HG03571 (cell line): ENCODE data around the gene TMEM186.
"Not testable (repeated sequence)": the region's sequence is repeated elsewhere in the genome, so short reads cannot be mapped to it uniquely, and the experiment has no call there.

ENCODE experiments used
- ATAC-seq: cut with Tn5 transposase; IDR thresholded peaks from one replicate; pipeline ENCODE4 v1.9.1; 2021; ENCODE audit not compliant: unreplicated experiment

TMEM186 gene, protein sequence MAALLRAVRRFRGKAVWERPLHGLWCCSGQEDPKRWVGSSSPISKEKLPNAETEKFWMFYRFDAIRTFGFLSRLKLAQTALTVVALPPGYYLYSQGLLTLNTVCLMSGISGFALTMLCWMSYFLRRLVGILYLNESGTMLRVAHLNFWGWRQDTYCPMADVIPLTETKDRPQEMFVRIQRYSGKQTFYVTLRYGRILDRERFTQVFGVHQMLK

DNA sequence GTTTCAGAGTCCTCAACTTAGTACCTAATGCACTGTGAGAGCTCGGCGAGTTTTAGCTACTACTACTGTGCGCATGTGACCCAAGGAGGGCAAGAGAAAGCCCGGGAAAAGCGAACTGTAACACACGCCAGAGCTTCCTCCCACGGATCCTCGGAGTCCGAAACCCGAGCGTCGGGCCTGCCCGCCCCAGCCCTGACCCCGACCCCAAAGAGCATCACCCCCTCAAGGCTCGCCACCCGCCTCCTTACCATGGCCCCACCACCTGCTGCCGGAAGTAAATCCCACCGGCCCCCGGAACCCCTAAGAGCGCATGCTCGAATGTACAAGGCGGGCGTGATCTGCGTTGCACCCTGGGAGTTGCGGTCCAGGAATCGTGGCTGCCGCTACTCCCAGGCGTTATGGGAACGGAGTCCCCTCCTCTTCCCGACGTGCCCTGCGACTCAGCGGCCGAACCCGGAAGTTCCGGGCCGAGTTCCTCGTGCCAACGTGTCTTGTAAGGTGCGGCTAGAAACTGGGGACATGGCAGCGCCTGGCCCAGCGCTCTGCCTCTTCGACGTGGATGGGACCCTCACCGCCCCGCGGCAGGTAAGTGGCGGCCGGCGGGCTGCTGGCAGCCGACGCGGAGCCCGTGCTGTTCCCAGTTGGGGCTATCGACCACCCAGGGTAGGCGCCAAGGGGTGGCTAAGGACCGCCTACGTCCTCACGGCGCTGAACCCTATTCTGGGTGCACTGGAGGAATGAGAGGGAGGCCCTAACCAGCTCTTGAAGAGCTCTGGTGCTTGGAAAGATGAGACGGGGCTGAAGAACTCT is at the start of gene TMEM186, which contains the start of gene PMM2:
Gene TMEM186 (minus strand): TSS at position 276 of the 810 bp plus-strand sequence. CDS start 25 bp downstream, at position 251.
Gene PMM2 (plus strand): TSS at position 476 of the 810 bp plus-strand sequence. CDS start 44 bp downstream, at position 520.
- ATAC-seq: peak; percentile 90

DNA sequence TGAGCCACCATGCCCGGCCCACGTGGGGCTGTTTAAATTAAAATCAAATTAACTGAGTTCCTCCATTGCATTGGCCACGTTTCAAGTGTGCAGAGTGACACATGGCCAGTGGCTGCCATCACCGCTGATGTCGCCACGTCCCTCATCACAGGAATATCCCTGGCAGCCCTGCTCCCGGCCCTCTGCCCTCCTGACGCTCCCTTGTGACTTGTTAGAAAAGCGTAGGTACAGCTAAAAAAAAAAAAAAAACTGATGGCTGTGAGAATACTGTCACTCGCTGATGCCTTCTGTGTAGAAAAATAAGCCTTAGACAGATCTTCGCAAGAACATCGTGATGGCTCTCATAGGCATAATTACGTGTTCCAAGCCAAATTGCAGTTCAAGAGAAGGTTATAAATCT is 49.7 kb upstream of the TMEM186 start:
- no peak for ATAC-seq

DNA sequence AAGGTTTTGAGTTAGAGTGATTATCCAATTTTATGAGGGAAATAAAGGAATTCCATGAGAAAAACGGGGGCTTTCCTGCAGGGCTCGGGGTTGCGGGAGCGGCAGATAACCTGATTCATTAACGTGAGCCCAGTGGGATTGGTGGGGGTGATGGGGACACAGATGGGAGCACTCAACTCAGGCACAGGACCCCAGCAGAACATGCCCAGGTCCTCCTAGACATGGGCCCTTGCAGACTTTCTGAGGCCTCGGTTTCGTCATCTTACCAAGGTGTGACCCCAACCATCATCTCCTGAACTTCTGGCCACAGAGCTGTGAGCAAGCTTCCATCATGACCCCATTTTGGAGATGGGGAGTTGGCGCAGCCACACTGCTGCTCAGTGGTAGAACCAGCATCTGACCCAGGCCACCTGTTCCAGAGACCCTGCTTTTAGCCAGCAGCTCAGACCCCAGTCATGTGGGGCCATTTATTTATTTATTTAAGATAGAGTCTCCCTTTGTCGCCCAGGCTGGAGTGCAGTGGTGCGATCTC is 49.0 kb upstream of the TMEM186 start:
- ATAC-seq: no peak

DNA sequence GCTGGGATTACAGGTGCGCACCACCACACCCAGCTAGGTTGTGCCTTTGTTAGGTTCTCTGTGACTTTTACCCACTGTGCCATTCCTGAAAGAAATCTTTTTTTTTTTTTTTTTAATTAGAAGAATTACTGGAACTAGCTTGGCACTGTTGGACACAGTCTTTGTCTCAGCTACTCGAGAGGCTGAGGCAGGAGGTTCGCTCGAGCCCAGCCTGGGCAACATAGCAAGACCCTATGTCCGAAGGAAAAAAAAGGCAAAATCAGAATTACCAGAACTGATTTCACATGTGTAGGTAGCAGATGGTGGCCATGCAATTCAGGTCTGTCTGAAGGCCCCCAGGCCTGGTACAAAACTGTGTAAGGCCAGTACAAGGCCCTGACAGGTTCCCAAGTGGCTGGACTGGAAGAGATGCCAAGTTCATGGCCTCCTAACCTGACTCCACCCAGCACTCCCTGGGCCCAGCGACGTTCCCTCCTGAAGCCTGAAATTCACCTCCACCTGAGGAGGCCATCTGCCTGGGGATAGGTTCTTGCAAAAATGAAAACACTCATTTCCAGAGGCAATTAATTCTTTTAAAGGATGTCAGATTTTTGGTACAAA is 48.4 kb upstream of the TMEM186 start:
- no peak for ATAC-seq

DNA sequence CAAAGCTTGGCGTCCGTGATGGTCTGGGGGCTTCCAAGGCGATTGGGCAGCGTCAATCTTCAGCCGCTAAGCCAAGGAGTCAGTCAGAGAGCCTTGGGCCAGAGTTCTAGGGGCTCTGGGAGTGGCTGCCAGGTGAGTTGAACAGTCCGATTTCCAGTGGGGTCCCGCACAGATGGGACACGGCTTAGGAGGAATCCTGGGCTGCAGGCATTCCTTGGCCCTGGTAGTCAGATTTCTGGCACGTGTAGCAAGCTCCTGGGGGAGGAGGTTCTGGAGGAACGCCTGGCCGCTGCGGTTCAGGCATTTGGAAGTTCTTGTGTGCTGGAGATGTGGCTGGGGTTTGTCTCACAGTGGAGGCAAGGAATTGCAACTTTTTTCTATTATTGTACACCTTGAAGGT is 45.9 kb upstream of the TMEM186 start:
- ATAC-seq: not testable (repeated sequence)

DNA sequence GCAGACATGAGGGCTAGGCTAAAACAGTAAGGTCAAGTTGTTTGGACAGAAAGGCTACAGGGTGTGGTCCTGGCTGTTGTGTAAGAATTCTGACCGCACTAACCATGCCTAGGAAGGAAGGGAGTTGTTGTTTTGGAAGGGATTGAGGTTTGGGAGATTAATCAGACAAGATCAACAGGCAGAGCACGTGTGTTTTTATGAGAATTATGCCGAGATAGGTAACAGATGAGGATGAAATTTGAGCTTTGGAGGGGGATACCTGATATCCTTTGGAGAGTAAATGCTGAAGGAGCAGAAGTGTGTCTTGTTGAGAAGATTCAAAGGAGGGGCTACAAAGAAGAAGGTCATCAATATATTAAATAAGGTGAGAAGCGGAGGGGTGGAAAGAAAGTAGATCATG is 44.6 kb upstream of the TMEM186 start:
- ATAC-seq: not testable (repeated sequence)

DNA sequence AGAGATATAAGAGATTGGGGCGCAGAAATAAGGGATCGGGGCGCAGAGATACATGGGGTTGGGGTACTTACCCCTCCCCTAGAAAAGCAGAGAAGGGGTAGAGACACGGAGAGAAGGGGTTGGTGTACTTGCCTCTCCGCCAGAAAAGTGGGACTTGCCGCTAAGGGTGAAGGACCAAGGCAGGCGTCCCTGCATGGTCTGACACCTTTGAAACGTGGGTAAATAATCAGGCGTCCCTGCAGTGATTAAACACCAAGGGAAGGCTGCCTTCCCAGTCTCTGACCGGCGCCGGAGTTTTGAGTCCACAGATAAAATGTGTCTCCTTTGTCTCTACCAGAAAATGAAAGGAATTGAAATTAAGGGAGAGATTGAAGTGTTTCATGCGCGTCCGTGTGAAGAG is 40.2 kb upstream of the TMEM186 start:
- not testable (repeated sequence) for ATAC-seq

DNA sequence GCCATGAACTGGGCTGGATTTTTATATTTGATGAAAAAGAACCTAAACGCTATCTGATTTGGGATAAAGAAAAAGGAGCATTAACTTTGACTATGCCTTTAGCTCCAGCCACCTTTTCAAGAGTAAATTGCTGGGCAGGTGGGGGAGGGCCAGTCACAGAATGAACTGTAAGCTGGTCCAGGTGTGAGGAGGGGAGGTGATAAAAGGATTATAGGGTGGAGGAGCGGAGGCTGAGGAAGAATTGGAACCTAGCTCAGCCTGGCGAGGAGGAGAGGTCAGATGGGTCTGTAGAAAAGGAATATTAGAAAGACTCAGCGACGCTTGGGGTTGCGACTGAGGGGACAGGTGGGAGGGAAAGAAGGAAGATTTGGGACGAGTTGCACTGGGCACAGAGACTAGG is 39.4 kb upstream of the TMEM186 start:
- not testable (repeated sequence) for ATAC-seq

DNA sequence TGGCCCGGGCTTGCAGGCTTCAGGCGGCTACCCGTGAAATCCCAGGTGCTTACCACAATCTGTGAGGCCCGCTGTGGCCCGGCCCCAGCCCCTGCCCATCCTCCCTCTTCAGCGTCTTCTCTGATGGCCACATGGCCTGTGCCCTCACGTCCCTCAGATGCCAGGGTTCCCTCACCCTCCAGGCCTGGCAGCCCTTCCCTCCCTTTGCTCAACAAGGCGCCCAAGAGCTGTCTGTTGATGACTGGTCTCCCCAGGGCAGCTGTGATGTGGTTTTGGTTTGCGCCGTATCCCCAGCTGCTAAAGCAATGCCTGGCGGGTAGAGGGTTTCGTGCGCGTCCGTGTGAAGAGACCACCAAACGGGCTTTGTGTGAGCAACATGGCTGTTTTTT is 35.3 kb upstream of the TMEM186 start:
- no peak for ATAC-seq

DNA sequence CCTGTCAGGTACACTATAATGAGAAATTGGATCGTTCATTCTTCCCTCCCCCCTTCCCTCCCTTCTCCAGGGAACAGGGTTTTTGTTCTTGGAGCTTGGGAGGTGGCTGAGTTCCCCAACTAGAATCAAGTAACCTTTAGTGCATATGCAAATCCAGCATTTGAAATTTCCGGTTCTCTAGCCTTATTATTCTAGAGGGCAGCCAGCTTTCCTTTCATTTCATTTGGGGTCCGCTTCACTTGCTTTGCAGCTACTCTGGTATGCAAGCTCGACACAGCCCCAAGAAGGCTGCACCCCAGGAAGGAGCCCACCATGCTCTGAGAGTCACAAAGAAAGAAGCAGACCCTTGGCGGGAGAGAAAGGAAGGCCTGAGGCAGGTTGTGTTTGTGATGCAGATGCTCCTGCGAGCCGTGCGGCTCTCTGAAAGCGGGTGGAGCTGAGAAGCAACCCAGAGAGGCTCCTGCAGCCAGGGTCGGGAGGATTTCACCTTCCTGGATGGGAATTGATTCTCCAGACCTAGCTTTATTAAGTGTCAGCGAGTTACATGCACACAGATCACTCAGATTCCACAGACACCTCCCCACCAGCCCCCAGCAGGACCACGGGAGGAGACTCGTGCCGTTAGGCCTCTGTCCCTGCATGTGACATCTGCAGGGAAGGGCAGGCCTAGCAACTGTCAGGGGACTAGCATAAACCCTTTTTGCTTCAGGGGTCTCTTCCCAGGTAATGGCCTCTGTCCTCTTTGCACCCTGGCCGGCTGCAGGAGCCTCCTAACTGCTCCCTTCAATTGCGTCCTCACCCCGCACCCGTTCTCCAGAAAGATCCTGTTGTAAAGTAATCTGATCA is 34.7 kb upstream of the TMEM186 start:
- no peak for ATAC-seq

DNA sequence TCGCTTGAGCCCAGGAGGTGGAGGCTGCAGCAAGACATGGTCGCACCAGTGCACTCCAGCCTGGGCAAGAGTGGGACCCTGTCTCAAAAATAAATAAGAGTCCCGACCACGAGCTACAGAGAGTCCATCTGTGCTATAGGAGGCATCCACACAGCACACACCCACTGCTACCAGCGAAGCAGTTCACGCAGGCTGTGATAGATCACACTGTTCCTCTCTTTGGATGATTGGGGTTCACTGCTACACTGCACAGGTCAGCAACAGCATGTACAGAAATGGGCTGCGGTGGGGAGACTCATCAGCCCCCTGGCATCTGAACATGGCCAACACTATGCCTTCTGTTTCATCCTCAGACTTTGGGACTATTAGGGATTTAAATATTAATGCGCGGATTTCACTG is 34.0 kb upstream of the TMEM186 start:
- ATAC-seq: no peak

DNA sequence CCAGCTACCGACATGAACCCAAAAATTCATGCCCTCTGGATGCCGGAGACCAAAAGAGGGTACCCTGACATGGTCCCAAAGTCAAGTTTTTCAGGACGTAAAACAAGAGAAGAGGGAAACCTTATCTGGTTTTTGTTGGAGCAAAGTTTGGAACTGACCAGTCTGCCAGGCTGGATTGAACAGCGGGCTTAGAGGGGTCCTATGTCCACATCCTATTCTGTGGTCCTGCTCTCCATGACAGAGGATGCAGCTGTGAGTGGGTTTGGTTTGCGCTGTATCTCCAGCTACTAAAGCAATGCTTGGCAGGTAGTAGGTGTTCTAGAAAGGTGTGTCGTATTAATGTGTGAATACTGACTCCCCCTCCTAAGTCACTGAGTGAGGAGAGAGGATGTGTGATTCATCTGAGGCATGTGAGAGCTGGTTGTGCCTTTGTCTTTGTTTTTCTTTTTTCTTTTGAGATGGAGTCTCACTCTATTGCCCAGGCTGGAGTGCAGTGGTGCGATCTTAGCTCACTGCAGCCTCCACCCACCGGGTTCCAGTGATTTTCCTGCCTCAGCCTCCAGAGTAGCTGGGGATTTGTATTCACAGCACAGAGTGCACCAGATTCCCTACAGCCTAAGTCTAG is 31.2 kb upstream of the TMEM186 start:
- ATAC-seq: no peak

DNA sequence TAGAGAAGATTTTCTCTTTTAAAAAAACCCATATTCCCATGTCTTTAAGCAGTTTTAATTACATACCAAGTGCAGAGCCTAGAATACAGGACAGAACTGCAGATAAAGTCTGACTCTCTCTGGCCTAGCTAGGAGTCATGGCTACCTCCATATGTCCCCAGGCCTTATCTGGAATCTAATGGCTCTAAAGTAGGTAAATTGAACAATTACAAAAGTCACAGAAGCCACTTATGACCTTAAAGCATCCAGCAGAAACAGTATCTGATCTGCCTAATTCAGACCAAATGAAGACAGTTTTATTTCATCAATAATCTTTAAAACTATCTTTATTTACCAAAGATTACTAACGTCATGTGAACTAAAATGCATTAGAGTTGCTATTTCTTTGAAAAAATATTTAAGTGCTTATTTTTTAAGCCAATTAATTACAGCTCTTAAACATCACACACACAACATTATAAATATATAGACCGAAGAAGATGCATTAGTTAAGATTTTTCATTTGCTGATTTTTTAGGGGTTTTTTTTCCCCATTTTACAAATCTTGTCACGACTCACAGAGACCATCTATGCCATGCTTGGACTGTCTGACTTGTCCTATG is 28.9 kb upstream of the TMEM186 start:
- ATAC-seq: no peak

DNA sequence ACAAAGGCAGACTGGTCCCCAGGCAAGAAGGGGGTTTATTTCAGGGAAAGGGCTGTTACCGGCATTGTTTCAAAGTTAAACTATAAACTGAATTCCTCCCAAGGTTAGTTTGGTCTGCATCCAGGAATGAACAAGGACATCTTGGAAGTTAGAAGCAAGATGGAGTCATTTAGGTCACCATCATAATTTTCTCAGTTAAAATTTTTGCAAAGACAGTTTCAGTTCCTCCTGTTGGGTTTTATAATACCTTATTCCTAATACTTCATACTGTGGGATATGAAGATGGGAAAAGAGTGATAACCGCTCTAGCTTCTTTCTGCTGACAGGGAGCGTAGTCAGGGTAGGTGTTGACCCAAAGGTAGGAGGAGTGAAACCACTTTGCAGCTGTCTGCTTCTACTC is 25.0 kb upstream of the TMEM186 start:
- no peak for ATAC-seq

DNA sequence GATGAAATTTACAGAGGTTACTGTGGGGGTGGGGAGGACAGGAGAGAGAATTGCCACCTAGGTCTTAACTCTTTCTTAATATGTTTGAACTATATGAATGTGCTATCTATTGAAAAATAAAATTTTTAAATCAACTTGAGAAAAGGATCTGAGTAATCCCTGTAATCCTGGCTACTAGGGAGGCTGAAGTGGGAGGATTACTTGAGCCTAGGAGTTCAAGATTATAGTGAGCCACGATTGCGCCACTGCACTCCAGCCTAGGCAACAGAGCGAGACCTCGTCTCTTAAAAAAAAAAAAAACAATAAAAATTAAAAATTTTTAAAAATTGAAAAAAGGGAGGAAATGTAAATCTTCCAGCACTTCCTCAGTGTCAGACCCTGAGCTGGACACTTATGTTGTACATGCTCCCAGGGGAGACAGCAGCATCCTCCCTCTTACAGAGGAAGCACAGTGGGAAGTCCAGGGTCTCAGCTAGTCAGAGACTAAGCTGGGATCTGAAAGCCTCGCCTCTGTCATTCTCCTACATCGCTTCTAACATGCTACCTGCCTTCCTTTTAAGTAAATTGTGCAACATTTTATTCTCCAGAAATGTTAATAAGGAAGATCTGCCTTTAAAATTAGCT is 22.1 kb upstream of the TMEM186 start:
- ATAC-seq: no peak

DNA sequence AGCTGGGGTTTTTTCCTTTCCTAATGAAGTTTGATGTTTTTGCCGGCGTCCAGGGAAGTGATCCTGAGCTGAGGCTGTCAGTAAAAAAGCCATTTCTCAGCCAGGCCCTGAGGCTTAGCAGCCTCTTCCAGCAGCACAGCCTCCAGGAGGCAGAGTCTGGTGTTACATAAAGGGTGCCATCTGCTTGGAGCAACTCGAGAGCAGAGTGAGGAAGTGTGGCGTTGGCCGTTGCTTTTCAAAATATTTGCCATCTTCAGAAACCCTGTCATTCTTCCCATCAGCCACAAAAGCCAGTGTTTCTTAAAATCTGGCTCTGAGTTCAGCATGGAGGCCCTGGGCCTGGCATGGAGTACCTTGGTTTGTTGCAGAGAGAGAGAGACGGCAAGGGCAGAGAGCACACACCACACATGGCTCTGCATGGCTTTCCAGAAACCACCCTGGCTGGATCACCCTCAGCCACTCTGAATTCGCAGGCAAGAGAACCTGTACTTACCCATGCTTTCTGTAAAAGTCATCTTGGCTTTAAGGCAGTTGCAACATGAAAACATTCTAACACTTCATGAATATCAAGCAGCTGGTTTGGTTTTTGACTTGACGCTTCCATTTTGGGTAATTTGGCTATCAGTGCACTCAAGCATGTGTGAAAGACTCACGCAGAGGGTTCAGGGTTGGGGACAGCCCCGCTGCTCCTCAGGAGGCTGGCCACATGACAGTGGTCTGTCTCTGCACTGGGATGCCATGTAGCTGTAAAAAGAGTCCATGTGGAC is 21.2 kb upstream of the TMEM186 start:
- peak; percentile 75 for ATAC-seq

DNA sequence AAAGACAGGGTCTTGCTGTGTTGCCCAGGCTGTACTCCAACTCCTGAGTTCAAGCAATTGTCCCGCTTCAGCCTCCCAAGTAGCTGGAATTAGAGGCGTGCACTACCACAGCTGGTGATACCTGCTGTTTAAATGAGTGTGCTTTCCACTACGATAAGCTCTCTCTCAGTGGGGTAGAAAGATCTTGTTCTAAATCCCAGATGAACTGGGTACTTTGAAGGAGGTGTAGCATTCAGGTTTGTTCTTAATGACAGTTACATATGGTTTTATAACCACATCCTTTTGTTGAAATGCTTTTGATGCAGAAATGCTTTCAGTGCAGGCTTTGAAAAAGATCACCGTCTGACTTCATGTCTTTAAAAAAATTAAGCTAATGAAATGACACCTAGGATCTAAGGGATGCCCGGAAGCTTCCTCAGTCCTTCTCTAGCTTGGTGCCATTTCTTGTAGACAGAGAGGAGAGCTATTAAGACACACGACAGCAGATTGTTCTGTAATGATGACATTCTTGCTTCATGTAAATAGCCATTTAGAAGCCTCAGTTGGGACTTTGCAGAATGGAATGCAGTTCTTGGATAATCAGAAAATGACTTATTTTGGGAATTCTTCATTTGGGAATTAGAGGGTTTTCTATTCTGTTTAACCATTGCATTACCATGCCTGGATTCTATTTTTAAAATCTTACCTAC is 19.7 kb upstream of the TMEM186 start:
- ATAC-seq: no peak

DNA sequence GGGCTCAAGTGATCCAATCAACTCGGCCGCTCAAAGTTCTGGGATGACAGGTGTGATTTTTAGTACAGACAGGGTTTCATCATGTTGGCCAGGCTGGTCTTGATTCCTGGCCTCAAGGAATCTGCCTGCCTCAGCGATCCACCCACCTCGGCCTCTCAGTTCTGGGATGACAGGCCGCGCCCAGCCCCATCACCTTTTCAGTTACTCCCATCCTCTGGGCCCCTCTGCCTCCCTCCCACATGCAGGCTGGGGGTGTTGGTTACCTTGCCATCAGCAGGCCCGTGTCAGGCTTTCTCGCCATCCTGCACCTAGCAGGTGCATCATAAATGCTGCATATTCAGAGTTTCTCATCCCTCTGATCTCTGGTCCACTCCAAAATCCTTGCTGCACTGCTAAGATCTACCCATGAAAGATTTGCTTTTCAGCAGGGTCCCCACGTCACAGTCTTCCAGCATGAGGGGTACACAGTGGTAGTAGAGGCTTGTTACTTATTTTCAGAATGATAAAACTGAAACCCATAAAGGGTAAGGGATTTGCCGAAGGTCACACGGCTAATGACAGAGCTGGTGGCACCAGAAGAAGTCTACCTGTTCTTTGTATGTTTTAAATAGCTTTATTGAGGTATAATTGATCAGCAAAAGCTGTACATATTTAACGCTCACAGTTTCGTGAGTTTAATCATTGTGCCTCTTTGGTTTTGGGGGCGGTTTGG is 16.8 kb upstream of the TMEM186 start:
- no peak for ATAC-seq
